GM23338 (cell line): ENCODE data around the gene BICRA.

Experiments
- CREB1 ChIP-seq: fragments of 250-450 bp; sonication (Bioruptor Pico); IDR thresholded peaks from 2 replicates; pipeline ENCODE4 v1.5.0; 2020; ENCODE audit warnings: low read depth, mild to moderate bottlenecking, moderate library complexity
- CTCF ChIP-seq, 2 experiments: fragments of 200-600 bp in 1 of 2; sonication (generic) in 1 of 2; conservative IDR thresholded peaks; 2 replicates each; pipeline versions ENCODE4 v1.5.1 to v1.6.1; 2016 to 2017; ENCODE audit warnings: antibody characterized with exemption in 2 of 2, low read depth in 2 of 2, mild to moderate bottlenecking in 2 of 2, moderate library complexity in 1 of 2
- EZH2 ChIP-seq: fragments of 200-600 bp; sonication (generic); IDR thresholded peaks from one replicate; pipeline ENCODE4 v1.8.0; 2017; ENCODE audit warnings: antibody characterized with exemption, mild to moderate bottlenecking, low read depth; ENCODE audit not compliant: unreplicated experiment
- EZH2phosphoT487 ChIP-seq: fragments of 200-600 bp; sonication (generic); IDR thresholded peaks from one replicate; pipeline ENCODE4 v1.8.1; 2018; ENCODE audit warnings: antibody characterized with exemption; ENCODE audit not compliant: unreplicated experiment
- JUNB ChIP-seq: IDR thresholded peaks from one replicate; pipeline ENCODE4 v1.6.1; 2016; ENCODE audit warnings: antibody characterized with exemption; ENCODE audit not compliant: unreplicated experiment
- REST ChIP-seq: IDR thresholded peaks from one replicate; pipeline ENCODE4 v1.6.1; 2018; ENCODE audit warnings: antibody characterized with exemption; ENCODE audit not compliant: unreplicated experiment
- ZNF462 ChIP-seq: fragments of 250-450 bp; sonication (Bioruptor Pico); IDR thresholded peaks from 2 replicates; pipeline ENCODE4 v1.5.0; 2020; ENCODE audit warnings: mild to moderate bottlenecking, moderate library complexity

GRCh38 chr19:47726467-47726866, 117.5 kb downstream of the BICRA start:
- TF ChIP-seq CTCF (conservative IDR thresholded peaks at IDR 0.05; ENCODE audit: low read depth in 2 of 2) (no peak), EZH2 (no peak), CREB1 (CRISPR knock-in tag) (no peak), REST (no peak), EZH2phosphoT487 (no peak), ZNF462 (CRISPR knock-in tag) (no peak), JUNB (no peak)
